ENCODE measurements around the gene RSPO1.
A peak's percentile ranks its signal among the peaks of the same experiment; 100 is the strongest.
"Not testable (repeated sequence)": the region's sequence is repeated elsewhere in the genome, so short reads cannot be mapped to it uniquely, and the experiment has no call there.

The RSPO1 gene

GRCh38 chr1:37616330-37616729, 18.4 kb downstream of the RSPO1 start:
- DNase-seq (ENCODE audit: low read depth in 2 of 2), result no peak

GRCh38 chr1:37614105-37614504, 20.6 kb downstream of the RSPO1 start:
- no peak for DNase-seq (ENCODE audit: low read depth in 2 of 2)

DNA sequence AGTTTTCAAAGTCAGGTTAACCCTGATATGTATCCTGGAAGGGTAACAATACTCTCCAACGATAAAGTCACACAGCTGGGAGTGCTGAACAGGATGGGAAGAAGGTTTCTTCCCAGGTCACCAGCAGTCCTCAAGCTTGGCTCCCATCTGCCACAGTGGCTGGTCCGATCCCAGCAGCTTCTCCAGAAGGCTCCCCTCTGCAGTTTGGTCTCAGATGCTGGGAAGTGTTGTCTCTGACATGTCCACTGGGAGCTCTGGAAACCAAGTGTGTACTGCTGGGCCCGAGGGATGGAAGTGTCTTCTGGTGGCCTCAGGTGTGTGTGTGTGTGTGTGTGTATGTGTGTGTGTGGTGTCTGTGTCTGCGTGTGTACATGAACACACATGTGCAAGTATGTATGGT, 22.5 kb downstream of the RSPO1 start:
- DNase-seq (ENCODE audit: low read depth in 2 of 2), result no peak

GRCh38 chr1:37609994-37610393, 24.7 kb downstream of the RSPO1 start:
- no peak for DNase-seq (ENCODE audit: low read depth in 2 of 2)

- DNase-seq (ENCODE audit: low read depth in 2 of 2), result no peak
Measured at GRCh38 chr1:37609002-37609401, 25.7 kb downstream of the RSPO1 start.

DNA sequence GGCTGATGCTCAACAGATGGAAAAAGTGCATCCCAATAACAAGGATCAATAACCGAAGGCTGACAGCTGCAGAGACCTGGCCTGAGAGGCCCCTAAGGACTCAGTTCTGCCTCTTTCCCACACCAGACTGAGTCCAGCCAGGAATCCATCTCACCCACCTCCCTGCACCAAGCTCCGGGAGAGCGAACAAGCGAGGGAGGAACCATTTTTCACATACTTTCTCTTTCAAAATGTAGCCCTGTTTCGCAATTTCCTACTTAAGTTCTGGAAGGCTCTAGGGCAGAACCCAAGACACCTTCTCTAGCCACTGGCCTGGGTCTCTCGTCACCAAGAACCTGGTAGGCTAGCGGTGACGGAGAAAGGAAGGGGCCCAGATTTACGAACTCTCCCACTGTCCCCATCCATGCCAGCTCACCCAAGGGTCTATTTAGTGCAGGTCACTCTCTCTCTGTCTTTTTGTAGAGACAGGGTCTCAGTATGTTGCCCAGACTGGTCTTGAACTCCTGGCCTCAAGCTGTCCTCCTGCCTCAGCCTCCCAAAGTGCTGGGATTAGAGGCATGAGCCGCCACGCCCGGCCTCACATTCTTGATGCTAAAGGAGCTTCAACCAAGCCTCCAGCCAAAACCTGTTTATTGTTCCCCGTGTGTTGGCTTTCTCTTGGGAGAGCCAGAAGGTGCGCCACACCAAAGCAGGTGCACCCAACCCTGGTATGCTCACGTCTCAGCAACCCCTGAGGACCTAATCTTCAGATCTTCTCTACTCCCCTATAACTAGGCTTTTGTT, 28.0 kb downstream of the RSPO1 start:
- DNase-seq (ENCODE audit: low read depth in 2 of 2), result no peak

GRCh38 chr1:37605806-37606474, 28.8 kb downstream of the RSPO1 start:
- no peak for DNase-seq (ENCODE audit: low read depth in 2 of 2)

DNA sequence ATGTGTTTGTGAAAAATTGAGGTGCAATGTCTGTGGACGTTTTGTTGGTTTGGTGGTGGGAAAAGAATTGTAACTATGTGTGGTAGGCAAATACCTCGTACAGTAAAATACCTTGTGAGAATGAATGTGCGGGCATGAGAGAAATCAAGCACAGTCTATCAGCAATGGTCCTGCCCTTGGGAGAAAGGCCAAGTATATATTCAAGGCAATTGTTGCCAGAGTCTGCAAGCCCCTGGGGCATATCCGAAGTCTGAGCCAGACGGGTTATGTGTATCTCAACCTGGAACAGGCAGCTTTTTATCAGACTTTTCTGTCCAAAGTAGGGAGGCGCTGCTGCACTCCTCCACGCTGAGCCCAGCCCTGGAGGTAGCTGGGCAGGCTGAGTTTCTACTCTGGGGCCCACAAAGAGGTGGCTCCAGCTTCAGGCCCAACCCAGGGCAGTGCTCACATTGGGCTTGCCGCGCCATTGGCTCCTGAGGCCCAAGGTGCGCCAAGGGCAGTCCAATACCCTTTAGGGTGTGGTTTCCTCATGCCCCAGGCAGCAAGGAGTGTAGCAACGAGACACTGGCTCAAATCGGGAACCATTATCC, 29.5 kb downstream of the RSPO1 start:
- no peak for DNase-seq (ENCODE audit: low read depth in 2 of 2)

DNA sequence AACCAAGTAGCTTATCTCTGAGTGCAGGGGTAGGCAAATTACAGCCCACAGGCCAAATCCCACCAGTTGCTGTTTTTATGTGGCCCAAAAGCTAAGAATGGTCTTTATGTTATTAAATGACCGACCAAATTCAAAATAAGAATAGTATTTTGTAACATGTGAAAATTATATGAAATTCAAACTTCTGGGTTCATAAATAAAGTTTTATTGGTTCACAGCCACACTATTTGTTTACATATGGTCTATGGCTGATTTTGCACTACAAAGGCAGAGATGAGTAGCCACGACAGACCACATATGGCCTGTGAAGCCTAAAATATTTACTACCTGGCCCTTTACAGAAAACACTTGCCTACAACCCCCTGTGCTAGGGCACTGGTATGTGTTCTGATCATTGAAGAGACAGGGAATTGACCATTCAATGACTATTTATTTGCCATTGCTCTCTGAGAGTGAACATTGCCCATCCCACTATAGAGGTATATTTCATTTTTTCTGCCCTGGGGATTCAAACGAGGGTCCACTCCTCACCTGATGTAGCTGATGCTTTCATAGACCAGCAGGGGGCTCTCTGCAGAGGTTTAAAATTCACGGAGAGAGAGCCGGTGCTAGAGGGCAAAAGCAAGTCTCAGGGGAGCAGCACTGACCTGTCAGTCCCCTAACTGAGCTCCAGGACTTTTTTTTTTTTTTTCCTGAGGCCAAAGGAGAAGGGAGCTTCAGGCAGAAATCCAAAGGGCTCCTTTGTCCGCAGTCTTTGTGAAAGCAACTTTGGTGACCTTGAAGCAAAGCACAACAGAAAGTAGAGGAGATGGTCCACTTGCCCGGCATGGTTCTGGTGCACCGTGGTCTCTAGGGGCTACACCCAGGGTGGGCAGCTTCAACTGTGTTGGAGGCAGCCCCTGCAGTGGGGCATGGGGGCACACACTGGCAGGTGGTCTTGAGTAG, 31.7 kb downstream of the RSPO1 start:
- no peak for DNase-seq (ENCODE audit: low read depth in 2 of 2)

DNA sequence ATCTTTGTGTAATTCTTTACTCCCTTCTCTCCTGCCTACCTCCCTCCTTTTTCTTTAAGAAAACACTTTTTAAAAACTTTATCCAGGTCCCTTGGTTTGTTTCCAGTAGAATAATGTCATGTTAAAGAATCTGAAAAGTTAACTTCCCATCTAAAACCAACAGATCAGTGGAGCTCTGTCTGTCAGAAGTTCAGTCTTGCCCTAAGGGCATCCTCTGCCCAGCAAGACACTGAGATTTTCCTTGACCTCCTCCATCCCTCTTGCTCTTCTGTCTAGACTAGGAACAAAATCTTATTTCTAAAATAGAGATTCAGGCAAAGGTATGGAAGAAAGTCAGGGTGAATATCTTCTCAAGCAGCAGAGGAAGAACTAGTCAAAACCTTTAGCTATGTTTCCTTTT, 33.3 kb downstream of the RSPO1 start:
- DNase-seq (ENCODE audit: low read depth in 2 of 2), result no peak

GRCh38 chr1:37599940-37600339, 34.8 kb downstream of the RSPO1 start:
- DNase-seq (ENCODE audit: low read depth in 2 of 2), result no peak

- no peak for DNase-seq (ENCODE audit: low read depth in 2 of 2)
Measured at GRCh38 chr1:37596182-37596667, 38.5 kb downstream of the RSPO1 start.

- peak; percentile 82 to 87 for DNase-seq (ENCODE audit: low read depth in 2 of 2)
Measured at GRCh38 chr1:37595440-37596181, 39.1 kb downstream of the RSPO1 start, which contains the start of gene GNL2. Gene GNL2, minus strand, starts transcription at chr1:37595937. Its CDS starts 115 bp downstream, at chr1:37595822.

GRCh38 chr1:37593726-37594125, 41.0 kb downstream of the RSPO1 start:
- no peak for DNase-seq (ENCODE audit: low read depth in 2 of 2)

DNA sequence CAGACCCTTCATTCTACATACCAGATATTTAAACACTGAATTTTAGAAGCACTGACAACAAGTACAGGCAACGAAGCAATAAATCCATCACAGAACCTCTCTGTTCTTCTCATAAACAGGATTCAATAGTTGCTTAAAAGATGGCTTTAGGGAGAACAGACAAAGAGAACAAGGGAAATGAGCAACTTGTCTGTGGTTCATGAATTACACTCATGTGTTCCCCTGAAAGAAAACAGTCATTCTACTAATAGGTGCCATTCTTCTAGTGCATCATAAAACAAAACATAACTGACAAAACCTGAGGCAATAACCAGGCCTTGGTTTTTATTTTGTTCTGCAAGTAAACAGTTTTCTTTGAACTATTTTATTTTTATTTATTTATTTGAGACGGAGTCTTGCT, 45.8 kb downstream of the RSPO1 start:
- no peak for DNase-seq (ENCODE audit: low read depth in 2 of 2)

DNA sequence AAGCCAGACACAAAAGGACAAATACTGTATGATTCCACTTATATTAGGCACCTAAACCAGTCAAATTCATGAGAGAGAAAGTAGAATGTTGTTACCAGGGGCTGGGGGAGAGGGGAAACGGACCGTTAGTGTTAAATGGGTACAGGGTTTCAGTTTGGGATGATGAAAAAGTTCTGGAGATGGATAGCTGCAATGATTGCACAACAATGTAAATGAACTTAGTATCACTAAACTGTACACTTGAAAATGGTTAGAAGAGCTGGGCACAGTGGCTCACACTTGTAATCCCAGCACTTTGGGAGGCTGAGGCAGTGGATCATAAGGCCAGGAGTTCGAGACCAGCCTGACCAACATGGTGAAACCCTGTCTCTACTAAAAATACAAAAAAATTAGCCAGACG, 50.1 kb downstream of the RSPO1 start:
- DNase-seq (ENCODE audit: low read depth in 2 of 2), result not testable (repeated sequence)

GRCh38 chr1:37575692-37576091, 59.0 kb downstream of the RSPO1 start:
- DNase-seq (ENCODE audit: low read depth in 2 of 2), result peak in 1 of 2 experiments; percentile 23

GRCh38 chr1:37574834-37575480, 59.7 kb downstream of the RSPO1 start:
- peak; percentile 75 to 81 for DNase-seq (ENCODE audit: low read depth in 2 of 2)

DNA sequence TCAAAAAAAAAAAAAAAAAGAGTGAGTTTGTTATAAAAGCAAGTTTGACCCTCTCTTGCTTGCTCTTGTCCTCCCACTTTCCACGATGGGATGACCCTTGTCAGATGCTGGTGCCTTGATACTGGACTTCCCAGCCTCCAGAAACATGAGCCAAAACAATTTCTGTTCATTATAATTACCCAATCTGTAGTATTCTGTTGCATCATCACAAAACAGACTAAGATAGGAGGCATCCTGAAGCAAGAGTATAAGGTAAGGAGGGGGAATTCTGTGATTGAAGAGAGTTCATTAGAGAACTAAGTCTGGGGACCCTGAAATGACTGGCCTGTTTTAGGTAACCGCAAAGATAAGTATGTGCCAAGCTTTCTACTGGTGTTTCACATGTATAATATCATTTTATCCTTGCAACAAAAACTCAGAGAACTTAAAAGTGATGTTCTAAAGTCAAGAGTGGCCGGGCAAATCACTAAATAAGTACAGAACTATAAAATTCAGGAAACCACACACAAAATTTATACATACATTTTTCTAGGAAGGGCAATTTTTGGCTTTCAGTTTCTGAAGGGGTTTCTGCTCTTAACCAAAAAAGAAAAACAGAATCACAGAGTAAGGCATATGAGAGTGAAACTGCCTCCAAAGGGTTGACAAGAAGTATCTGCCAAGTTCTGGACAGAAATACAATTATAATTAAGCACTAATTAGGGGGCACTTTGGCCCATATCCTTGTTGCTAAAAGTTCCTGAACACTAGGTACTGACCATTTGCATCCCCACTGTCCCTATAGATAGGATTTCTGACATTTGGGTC, 64.0 kb downstream of the RSPO1 start:
- no peak for DNase-seq (ENCODE audit: low read depth in 2 of 2)

All from fibroblast of skin of left quadriceps (primary cell).